HCT116 (cell line): ENCODE data around the gene GLI3.

Experiments
- CEBPB ChIP-seq: IDR thresholded peaks from 2 replicates; pipeline ENCODE4 v1.6.1; 2012; ENCODE audit warnings: low read depth
- CTCF ChIP-seq, 3 experiments: fragments of 200-600 bp in 1 of 3; sonication (generic) in 1 of 3; IDR thresholded peaks in 2 of 3; conservative IDR thresholded peaks in 1 of 3; 2 replicates each; pipeline ENCODE4 v1.5.1; 2012 to 2017; ENCODE audit warnings: low read depth in 2 of 3, low read length in 2 of 3, antibody characterized with exemption in 1 of 3, borderline replicate concordance in 1 of 3, control low read depth in 1 of 3, mild to moderate bottlenecking in 1 of 3, mixed read lengths in 1 of 3, mixed run types in 1 of 3, moderate library complexity in 1 of 3; ENCODE audit not compliant: insufficient read depth in 1 of 3
- EGR1 ChIP-seq: IDR thresholded peaks from 2 replicates; pipeline ENCODE4 v1.6.1; 2012; ENCODE audit warnings: low read depth
- EZH2 ChIP-seq: fragments of 200-600 bp; sonication (generic); IDR thresholded peaks from 2 replicates; pipeline ENCODE4 v1.6.1; 2017; ENCODE audit warnings: antibody characterized with exemption, mixed run types
- EZH2phosphoT487 ChIP-seq: fragments of 200-600 bp; IDR thresholded peaks from 2 replicates; pipeline ENCODE4 v1.6.1; 2018; ENCODE audit warnings: antibody characterized with exemption, borderline replicate concordance
- FOSL1 ChIP-seq: IDR thresholded peaks from 2 replicates; pipeline ENCODE4 v1.6.1; 2012; ENCODE audit warnings: low read depth
- MAX ChIP-seq: IDR thresholded peaks from 2 replicates; pipeline ENCODE4 v1.6.1; 2012
- POLR2A ChIP-seq: IDR thresholded peaks from 2 replicates; pipeline ENCODE4 v1.7.0; 2011; ENCODE audit warnings: borderline replicate concordance; ENCODE audit not compliant: insufficient read depth, insufficient read length; ENCODE audit errors: extremely low read depth
- REST ChIP-seq: IDR thresholded peaks from 2 replicates; pipeline ENCODE4 v1.6.1; 2012; ENCODE audit warnings: low read depth
- SIN3A ChIP-seq: IDR thresholded peaks from 2 replicates; pipeline ENCODE4 v1.6.1; 2012; ENCODE audit warnings: low read depth
- ZBTB33 ChIP-seq: IDR thresholded peaks from 2 replicates; pipeline ENCODE4 v1.6.1; 2011; ENCODE audit warnings: mild to moderate bottlenecking, low read length, moderate library complexity; ENCODE audit not compliant: insufficient replicate concordance; ENCODE audit errors: extremely low read depth

GRCh38 chr7:42164881-42165428, 72.1 kb downstream of the GLI3 start:
- TF ChIP-seq CTCF (IDR thresholded peaks at IDR 0.05 in 2 of 3, conservative IDR thresholded peaks at IDR 0.05 in 1 of 3; ENCODE audit: borderline replicate concordance in 1 of 3, insufficient read depth in 1 of 3, low read depth in 2 of 3, low read length in 2 of 3) (no peak), POLR2A (no peak), EGR1 (no peak), REST (no peak), CEBPB (no peak), SIN3A (no peak), EZH2phosphoT487 (no peak), FOSL1 (no peak), ZBTB33 (no peak), MAX (no peak), EZH2 (no peak)
